Fibroblast of pulmonary artery (primary cell): ENCODE measurements around the gene C11orf24.

Experiments used
- DNase-seq: peaks from one replicate; pipeline ENCODE4 v3.0.0-alpha.2; 2010; ENCODE audit warnings: low read depth
- H3K4me3 ChIP-seq: replicated peaks from 2 replicates; pipeline ENCODE4 v1.5.1; 2011; ENCODE audit warnings: low read depth, mild to moderate bottlenecking, control low read depth, low read length, moderate library complexity
- TF ChIP-seq, protein P1 (sequence below): IDR thresholded peaks from 2 replicates; pipeline ENCODE4 v1.5.1; 2011; ENCODE audit warnings: mild to moderate bottlenecking, control low read depth, low read length, inconsistent platforms; ENCODE audit errors: missing control alignments

C11orf24 gene

DNA sequence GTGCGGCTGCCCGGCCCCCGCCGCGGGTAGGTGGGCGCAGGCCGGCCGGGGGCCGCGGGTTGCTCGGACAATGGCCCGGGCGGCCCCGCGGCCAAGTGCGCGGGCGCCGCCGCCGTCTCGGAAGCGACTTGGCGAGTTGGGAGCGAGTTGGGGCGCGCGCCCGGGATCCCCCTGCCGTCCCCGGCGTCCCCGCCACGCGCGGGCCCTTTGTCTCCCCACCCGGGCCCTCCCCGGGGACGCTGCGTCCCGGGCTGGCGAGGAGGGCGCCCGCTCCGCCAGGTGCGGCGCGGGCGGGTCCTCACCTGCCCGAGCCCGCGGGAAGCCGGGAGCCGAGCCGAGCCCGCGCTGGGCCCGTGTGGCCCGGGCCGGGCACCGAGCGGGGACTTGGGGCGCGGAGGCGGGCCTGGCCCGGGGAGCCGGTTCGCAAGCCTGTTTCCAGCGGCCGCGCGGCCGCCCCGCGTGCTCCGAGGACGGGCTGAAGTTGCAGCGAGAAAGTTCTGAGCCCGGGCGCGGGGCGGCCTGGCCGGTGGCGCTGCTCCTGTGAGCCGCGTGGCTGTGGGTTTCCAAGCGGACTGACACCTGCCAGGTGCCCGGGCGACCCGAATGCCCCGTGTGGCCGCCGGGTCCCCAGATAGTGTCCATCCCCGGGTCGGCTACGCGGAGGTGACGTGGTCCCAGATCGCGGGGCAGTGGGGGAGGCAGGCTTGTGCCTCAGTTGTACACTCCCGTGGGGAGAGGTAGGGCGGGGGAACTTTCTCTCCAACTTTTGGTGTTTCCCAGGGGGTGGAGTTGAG is 41.2 kb upstream of the C11orf24 start:
- DNase-seq = no peak
- peak overlapping the region; percentile 67 for H3K4me3 ChIP-seq
- TF ChIP-seq, protein P1, sequence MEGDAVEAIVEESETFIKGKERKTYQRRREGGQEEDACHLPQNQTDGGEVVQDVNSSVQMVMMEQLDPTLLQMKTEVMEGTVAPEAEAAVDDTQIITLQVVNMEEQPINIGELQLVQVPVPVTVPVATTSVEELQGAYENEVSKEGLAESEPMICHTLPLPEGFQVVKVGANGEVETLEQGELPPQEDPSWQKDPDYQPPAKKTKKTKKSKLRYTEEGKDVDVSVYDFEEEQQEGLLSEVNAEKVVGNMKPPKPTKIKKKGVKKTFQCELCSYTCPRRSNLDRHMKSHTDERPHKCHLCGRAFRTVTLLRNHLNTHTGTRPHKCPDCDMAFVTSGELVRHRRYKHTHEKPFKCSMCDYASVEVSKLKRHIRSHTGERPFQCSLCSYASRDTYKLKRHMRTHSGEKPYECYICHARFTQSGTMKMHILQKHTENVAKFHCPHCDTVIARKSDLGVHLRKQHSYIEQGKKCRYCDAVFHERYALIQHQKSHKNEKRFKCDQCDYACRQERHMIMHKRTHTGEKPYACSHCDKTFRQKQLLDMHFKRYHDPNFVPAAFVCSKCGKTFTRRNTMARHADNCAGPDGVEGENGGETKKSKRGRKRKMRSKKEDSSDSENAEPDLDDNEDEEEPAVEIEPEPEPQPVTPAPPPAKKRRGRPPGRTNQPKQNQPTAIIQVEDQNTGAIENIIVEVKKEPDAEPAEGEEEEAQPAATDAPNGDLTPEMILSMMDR = no peak

DNA sequence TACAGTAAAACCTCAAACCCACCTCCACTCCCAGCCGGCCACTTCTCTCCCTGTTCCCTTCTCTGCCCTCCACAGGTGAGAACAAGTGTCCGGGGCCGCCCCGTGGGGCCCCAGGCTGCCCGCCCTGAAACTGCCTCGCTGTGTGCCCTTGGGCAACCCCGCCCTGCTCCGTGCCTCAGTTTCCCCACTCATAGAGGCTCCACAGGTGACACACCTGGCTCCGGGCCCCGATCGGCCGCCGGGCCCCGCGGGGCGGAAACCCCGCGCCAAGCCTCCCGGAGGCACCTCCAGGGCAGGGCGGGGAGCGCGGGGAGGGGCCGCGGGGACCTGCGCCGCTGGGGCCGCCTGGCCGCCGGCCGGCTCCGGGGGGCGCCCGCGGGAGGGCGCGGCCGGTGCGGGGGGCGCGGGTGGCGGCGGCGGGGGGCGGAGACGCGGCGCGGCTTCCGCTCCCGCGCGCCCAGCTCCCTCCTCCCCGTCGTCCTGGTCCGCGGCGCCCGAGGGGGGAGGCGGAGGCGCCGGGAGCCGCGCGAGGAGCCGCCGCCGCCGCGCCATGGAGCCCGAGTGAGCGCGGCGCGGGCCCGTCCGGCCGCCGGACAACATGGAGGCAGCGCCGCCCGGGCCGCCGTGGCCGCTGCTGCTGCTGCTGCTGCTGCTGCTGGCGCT is 40.5 kb upstream of the C11orf24 start, which contains the start of gene LRP5:
TSS of gene LRP5 (plus strand) at position 475 of the 663 bp plus-strand sequence. CDS start at position 599, 124 bp downstream.
- TF ChIP-seq, protein P1 = no peak
- H3K4me3 ChIP-seq = peak within 1 kb of the TSS; percentile 67
- DNase-seq = no peak

DNA sequence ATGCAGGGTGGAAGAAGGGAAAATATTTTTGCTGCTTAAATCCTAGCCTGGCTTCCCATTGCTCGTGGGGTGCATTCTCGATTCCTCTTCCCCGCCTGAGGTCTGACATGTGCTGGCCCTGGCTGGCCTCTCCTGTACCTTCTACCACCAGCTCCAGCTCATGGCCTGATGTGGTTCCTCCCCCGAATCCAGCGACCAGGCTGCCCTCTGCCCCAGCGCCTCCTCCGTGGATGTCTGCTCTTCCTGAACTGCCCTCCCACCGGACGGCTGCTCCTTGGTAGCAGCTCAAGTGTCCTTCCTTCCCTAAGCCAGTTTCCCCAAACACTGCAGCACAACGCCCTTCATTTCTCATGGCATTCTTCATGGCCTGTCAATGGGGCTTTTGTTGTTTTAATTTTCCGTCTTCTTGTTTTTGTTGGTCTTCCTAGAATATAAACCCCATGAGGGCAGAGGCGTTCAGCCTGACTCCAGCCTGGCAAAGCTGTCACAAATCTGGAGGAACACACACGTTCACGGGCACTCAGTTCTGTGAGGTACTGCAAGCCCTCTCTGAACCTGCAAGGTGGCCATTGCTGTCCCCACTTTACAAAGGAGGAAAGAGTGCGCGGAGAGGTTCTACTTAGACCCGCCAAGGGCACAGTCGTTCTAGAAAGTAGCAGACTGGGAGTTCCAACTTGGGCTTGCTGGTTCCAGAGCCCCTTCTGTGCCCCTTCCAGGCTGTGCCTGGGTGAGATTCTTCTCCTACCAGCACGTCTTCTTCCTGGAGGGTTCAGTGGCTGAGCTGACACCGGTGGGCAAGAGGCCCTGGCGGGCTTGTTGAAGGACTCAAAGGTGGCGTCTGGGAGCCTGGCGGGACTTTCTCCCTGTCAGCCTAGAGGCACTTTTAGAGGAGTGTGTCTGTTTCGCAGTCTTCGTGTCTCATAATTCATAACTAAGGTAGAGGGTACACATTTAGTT is 39.7 kb upstream of the C11orf24 start:
- DNase-seq = no peak
- no peak overlapping the region for H3K4me3 ChIP-seq
- TF ChIP-seq, protein P1 = no peak

DNA sequence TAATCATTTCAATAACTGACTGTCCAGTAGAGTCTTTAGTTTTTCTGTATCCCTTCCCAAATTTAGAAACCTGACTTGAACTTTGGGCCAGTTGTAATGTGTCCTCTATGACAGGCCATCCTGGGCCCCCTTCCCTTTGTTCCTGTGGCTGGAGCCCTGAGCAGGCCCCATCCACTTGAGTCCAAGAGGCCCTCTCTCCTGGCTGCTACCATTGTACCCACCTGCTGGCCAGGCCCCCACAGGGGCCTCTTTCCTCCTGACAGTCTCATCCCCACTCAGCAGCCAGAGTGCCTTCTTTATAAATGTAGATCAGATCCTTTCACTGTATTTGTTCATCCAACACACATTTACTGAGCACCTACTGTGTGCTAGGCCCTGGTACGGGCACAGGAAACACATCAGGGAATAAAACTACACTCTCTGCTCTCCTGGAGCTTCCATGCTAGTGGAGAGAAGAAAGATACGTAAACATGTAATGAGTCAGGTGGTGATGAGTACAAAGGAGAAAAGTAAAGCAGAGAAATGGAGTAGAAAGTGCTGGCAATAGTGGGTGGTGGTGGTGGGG is 37.9 kb upstream of the C11orf24 start:
- TF ChIP-seq, protein P1 = no peak
- no peak overlapping the region for H3K4me3 ChIP-seq
- no peak for DNase-seq

DNA sequence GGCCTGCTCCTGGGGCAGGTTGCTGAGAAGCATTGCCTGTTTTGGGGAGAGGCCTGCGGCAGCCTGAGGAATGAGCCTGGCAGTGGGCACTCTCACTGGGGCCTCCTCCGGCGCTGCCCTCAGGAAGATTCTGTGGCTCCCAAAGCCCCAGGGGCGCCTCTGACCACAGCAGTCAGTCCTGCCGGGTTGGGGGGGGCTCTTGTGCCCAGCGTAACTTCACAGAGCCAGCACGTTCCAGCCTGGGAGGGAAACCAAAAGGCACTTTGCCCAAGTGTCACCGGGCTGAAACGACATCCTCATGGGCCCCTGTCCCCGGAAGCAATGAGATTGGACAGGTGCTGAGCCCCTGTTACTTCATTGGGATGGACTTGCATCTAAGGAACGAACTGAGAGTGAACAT is 36.3 kb upstream of the C11orf24 start:
- DNase-seq = no peak
- TF ChIP-seq, protein P1 = no peak
- H3K4me3 ChIP-seq = no peak overlapping the region

DNA sequence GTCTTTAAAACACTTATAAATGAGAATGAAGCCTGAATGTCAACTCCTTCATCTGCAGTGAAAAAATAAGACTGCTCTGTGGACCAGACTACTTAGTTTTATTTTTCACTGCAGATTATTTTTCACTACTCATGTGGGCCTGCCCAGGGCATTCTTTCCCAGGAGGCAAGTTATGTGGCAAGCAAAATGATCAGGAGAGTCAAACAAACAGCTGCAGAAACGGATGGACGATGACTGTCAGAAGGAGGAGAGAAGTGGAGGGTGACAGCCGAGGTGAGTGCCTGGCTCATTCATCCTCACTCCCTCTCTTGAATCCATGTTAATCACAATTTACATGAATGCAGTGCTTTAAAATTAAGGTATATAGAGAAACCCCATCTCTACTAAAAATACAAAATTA is 34.9 kb upstream of the C11orf24 start:
- no peak for DNase-seq
- TF ChIP-seq, protein P1 = no peak
- H3K4me3 ChIP-seq = no peak overlapping the region
